HTR-8/SVneo (cell line): ENCODE data around the gene OR2A42.
A peak's percentile ranks its signal among the peaks of the same experiment; 100 is the strongest.
"Not testable (repeated sequence)": the region's sequence is repeated elsewhere in the genome, so short reads cannot be mapped to it uniquely, and the experiment has no call there.

Source experiments
- DNase-seq: peaks from one replicate; pipeline ENCODE4 v3.0.0; 2011; ENCODE audit warnings: low spot score, mixed read lengths; ENCODE audit not compliant: insufficient read length
- FAIRE-seq: peaks from 2 replicates; lab custom pipeline; 2011; peaks lifted over from hg19 to GRCh38; lab: Jason Lieb, UNC

Gene OR2A42, protein sequence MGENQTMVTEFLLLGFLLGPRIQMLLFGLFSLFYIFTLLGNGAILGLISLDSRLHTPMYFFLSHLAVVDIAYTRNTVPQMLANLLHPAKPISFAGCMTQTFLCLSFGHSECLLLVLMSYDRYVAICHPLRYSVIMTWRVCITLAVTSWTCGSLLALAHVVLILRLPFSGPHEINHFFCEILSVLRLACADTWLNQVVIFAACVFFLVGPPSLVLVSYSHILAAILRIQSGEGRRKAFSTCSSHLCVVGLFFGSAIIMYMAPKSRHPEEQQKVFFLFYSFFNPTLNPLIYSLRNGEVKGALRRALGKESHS

DNA sequence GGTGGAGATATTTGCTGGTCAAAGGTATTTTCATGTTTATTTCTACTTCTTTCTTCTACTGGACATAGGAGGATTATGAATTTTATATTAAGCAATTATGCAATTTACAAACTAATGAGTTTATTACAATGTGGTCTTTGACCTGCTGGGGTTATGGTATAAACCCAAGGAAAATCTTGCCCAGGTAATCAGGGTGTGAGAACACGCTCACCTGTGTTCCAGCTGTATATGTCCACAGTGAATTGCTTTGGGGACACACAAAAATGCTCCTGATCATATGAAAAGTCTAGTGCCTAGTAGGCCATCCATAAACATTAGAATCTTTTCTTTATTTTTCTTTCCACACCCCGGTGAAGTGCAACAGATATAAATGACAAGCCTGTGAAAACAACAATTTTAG, at the start of gene OR2A42:
OR2A42 (minus strand) TSS at position 241 of the 400 bp plus-strand sequence. CDS start 6,762 bp downstream, outside the sequence.
- not testable (repeated sequence) for FAIRE-seq, DNase-seq

DNA sequence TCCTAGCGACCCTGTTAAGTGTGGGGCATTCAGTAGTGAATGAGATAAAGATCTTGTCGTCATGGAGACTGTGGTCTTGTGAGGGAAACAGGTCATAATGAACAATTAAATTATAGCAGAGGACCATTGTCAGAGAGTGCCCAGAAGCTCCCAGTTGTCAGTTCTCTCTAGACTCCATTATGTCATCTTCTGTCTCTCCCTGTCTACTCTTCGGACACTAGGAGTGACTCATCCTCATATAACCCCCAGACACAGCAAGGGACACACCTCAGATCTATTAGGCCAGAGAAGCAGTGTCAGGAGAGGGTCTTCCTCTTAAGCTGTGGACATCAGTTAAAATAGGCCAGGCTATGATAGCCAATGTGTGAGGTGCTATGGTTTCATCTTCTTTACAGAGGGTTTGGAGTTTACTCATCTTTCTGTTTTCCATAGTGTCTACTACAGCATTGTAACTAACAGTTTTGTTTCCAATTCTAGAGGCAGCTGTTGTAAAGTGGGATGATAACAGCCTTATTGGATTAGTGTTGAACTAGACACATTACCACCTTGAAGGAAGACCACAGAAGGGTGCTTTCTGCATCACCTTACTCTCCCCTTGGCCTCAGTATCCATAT, 47.9 kb upstream of the OR2A42 start:
- DNase-seq, FAIRE-seq: not testable (repeated sequence)

DNA sequence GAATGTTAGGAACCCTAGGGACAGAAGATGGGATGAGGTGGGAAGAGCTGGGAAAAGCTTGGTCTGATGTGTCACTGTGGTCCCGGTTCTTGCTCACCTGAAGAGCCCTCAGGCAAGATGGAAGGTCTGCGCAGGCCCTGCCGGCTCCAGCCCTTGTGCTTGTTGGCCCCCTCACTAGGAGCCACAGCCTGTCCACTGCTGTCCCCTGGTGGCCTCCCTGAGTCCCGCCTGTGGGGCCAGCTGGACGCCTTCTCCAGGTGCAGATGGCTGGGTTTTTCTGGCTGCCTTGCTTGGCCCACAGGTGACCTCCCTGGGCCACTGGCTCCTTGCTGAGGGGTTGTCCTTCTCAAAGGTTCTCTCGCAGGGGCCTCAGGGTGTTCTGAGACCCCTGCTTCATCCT, 44.3 kb upstream of the OR2A42 start:
- DNase-seq, FAIRE-seq: not testable (repeated sequence)

DNA sequence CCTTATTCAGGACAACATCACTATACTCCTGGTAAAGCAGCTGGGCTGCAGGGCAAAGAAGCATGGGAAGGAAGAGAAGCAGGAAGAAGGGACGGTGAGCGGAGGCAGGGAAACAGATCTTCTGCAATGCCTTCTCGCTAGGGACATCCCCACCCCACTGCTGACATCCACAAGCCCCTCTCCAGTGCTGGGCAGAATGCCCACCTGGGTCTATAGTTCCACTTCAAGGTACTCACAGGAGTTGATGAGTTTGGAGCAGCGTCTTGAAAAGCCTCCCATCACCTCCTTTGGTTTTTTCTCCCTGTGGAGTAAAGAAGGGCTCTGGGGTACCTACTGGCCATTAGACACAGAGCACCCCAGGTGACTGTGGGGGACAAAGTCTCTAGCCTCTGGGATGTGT, 43.1 kb upstream of the OR2A42 start:
- FAIRE-seq, DNase-seq: not testable (repeated sequence)

DNA sequence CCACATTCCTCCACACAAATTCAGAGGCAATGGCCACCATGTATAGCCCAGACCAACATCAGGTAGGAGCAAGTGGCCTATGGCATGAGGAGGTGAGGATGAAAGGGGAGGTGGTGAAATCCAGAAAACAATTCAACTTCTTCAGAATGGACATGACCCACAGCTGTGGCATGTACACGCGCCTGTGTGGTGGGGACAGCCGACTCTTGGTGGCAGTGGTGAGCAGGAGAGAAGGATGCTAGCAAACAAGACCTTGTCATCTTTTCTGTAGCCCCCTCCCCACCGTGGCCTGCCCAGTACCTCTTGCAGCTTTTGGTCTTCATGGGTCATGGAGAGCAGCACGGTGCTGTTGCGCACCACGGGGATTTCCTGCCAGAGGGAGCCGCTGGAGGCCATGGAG, 42.6 kb upstream of the OR2A42 start:
- DNase-seq, FAIRE-seq: not testable (repeated sequence)

DNA sequence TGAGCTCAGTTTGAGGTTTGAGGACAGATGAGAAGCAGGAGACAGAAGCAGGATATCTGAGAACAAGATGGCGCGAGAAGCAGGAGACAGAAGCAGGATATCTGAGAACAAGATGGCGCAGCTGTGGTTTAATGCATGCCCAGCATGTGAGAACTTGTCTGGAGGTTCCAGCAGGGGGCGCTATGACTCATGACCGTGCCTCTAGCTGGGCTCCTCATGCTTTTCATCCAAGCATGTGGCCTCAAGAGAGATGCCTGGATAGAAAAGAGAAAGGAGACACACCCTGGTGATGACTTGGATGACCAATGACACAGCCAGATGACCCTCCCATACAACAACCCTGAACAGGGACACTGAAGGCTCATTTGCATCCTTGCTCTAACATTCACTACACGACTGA, 40.6 kb upstream of the OR2A42 start:
- not testable (repeated sequence) for DNase-seq, FAIRE-seq

DNA sequence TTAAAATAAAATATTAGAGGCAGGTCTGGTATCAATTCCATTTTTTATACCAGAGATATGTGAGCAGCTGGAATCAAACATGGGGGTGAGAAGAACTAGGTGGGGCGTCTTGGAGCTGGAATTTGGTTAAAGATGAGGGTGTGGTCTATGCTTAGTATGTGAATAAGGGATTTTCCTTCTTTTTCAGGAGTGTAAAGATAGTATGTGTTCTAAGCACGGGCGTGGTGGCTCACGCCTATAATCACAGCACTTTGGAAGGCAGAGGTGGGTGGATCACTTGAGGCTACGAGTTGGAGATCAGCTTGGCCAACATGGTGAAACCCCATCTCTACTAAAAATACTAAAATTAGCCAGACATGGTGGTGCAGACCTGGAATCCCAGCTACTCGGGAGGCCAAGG, 35.9 kb upstream of the OR2A42 start:
- not testable (repeated sequence) for FAIRE-seq, DNase-seq

DNA sequence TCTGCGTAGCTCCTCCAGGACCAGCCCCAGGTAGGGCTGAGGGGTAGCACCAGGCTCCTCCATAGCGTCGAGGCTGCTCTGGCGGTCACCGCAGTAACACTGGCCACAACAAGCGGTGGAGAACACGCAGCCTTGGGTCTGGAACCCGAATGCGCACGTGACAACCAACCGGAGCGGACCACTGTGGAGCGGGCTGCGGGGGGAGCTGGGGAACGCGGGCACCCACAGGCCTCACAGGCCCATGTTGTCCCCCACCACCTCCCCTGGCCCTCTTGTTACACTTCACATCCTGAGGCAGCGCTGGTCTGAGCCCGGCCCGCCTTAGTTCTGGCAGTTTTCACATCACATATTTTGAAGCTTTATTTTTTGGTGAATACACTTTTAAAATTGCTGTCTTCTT, 29.8 kb upstream of the OR2A42 start, which contains the start of gene CTAGE8:
CTAGE8 (minus strand) TSS at position 101 of the 400 bp plus-strand sequence; CDS start at position 63, 38 bp downstream.
- not testable (repeated sequence) for FAIRE-seq, DNase-seq

DNA sequence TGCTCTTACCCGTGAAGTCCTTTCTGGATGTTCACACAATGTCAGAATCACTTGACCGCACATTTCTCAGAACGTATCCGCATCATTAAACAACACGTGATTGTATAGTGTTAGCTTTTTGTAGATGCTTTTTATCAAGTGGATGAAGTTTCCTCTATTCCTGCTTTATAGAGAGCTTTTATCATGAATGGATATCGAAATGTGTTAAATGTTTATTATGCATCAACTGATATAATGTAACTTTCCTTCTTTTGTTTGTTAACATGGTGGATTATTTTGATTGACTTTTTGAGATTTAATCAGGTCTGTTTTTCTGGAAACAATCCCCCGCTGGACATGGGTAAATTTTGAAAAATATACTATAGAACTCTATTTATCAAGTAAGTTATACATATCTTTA, 25.3 kb upstream of the OR2A42 start, which contains the start of gene OR2A7:
OR2A7 (minus strand) TSS at position 101 of the 400 bp plus-strand sequence. CDS start 5,164 bp downstream, outside the sequence.
- not testable (repeated sequence) for DNase-seq, FAIRE-seq

DNA sequence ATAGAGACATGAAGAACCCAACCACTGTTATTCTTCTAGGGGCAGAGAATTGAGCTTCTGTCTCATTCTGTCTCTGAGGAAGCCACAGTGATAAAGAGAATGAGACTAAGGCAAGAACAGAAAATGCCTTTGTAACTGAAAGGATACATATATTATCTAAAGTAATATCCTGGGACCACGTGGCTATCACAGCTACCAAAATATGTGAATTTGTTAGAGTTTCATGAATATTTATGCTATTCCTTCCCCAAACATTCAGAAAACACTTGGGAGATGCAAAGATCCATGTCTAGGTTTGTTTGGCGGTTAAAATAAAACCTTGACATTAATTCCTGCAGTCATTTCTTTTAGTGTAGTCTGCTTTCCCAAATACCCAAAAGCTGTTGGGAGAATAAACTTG, 22.7 kb upstream of the OR2A42 start:
- FAIRE-seq: peak; percentile 31
- DNase-seq: not testable (repeated sequence)

DNA sequence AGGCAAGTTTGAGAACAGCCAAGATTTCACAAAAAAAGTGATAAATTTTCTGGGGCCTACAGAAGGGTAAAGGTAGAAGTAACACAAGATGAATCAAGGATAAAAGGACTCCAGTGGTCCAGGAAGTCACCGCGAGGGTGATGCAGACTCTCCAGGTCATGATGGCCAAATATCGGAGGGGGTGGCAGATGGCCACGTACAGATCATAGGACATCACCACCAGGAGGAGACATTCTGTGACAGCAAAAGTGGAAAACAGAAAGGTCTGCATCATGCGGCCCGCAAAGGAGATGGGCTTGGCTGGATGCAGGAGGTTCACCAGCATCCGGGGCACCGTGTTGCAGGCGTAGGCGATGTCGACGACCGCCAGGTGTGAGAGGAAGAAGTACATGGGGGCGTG, 19.7 kb upstream of the OR2A42 start:
- peak; percentile 76 for FAIRE-seq
- DNase-seq: not testable (repeated sequence)

DNA sequence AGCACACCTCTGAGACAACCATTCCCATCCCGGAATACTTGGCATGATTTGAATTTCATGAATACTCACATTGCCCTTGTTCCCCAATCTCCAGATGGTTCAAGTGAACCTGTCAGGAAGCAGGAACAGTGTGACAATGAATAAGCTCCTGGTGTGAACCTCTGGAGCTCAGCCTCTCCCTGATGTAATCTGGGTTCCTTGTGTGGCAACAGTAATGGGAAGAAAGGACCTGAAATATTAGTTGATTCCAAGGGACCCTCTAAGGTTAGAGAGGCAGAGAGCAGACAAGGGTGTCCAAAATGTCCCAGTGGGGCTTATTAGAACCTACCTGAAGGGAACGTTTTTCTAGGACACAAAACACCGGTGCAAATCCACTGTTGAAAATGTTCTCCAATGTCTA, 16.7 kb upstream of the OR2A42 start:
- DNase-seq (no peak), FAIRE-seq (no peak)

DNA sequence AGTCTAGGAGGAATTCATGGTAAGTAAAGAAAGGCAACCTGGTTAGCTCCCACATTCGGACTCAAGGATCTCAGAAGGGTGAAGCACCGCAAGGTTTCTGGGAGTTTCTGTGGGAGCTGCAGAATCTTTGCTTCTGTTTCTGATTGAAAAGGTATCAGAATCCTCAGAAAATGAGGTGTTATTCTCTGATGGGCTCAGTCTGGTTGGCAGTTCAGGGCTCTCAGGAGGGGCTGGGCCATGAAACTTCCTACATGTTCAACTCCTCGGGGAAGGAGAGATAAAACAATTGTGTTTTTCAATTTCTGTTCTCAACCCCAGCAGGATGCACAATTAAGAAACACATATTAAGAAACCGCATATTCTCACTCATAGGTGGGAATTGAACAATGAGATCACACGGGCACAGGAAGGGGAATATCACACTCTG, 16.1 kb upstream of the OR2A42 start:
- no peak for FAIRE-seq
- no peak for DNase-seq

DNA sequence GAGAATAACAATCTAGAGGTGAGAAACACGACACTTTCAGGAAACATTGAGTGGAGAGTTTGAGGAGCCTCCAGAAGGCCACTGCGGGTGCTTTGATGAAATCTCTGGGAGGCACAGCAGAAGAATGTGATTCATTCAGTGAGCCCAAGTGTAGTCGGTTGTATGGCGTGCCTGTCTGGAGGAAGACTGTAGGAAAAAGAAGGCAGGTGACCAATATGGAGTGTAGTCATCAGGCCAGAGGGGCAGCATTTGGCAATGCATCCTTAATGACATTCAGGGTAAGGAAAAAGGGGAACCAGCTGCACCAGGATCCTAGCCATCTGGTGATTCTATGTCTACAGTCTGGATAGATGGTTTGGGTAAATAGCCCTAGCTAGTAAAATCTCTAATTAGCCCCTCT, 12.9 kb upstream of the OR2A42 start:
- not testable (repeated sequence) for FAIRE-seq, DNase-seq

DNA sequence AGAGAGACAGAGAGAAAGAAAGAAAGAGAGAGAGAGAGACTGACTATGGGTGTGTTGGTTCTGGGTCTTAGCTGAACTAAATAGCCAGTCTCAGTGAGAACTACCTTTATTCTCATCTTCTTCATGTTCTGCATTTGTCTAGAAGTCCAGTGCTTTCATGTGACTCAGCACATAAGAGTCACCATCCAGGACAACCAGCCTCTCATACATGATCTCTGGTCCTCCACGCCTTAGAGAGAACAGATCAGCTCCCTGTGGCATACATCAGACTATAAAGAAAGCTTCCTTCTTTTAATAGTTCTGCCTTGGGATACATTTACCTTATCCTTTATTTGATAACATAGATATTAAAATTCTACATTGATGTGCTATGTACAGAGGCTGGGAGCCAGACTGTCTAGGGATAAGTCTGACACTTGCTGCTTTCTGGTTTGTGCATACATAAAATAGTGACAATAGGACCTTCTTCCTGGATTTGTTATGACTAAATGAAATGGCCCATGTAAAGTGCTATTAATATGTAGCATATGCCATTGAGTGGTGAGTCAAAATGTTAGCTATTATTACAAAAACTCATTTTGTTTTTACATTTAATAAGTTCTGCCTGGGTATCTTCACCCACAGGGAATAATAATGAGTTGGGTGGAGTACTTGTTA, 8.4 kb upstream of the OR2A42 start:
- not testable (repeated sequence) for FAIRE-seq, DNase-seq

DNA sequence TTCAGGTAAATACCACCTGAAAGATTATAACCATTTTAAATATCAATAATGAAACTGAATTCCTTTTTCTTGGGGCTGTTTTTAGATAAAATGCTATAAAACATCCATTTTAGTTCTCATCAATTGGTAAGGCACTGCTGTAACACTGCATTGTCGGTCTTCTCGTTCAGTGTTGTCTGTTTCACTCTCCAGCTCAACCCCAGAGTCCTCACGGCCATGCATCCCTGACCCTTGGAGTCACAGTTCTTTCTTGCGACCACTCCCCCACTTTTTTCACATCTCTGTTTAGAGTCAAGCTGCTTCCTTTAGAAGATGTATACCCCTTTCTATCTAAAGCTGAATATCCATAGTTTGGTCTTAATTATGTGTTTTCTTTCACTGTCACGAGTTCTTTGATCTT, 7.6 kb upstream of the OR2A42 start:
- not testable (repeated sequence) for DNase-seq, FAIRE-seq

DNA sequence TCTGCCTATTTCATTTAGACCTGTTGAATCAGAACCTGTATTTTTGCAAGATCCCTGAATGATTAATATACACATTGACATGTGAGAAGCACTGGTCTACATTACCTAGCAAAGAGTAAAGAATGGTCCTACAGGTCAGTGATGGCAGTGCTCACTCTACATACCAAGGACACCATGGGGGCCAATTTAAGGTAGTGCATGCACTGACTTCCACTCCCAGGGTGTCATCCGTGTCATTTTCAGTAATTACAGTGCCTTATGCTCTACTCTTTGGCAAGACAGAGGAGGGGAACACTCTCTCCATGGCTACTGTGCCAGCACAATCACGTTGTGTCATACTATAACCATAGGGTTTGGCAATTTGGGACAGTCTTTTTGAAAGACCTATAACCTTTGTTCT, 6.0 kb upstream of the OR2A42 start:
- not testable (repeated sequence) for DNase-seq, FAIRE-seq

DNA sequence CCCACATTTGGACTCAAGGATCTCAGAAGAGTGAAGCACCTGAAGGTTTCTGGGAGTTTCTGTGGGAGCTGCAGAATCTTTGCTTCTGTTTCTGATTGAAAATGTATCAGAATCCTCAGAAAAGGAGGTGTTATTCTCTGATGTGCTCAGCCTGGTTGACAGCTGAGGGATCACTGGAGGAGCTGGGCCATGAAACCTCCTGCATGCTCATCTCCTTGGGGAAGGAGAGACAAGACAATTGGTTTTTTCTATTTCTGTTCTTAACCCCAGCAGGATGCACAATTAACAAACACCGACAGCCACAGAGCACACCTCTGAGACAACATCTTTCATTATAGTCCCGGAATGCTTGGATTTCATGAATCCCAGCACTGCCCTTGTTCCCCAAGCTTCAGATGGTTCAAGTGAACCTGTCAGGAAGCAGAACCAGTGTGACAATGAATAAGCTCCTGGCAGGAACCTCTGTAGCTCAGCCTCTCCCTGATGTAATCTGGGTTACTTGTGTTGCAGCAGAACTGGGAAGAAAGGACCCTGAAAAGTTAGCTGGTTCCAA, 799 bp downstream of the OR2A42 start:
- not testable (repeated sequence) for FAIRE-seq, DNase-seq

DNA sequence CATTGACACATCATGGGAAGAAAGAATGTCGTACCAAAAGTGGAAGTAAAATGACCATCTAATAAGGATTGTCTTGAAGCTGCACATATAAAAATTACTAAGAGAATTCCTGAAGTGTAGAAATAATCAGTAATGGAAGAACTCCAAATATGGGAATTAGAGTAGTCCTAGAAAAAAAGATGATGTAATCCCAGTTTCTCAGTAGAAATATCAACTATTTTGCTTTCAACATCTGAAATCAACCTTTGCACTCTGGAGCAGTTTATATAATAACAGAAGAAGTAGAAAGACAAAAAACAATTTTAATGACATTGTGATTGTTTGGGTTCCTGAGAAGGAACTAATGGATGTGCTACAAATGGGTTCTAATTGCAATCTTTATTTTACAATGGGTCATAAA, 6.4 kb downstream of the OR2A42 start:
- DNase-seq, FAIRE-seq: not testable (repeated sequence)

DNA sequence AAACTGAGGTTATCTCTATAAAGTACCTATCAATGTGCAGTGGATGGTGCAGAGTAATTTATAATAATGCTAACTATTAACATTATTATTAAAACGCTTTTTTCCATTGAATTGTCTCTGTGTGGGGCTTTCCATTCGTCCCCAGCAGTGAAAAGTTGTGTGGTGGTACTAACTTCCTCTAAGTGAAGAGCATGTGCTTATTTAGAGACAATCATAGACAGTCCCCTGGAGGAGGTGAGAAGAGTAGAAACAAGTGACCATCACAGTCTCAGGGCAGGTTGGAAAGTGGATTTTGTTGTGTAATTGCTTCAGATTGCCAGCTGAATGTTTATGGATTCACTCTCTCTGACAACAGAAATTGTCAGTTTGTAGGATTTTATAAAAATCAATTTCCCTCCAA, 8.4 kb downstream of the OR2A42 start:
- FAIRE-seq, DNase-seq: not testable (repeated sequence)
